Hematopoietic multipotent progenitor cell treated with erythropoietin and hydrocortisone succinate and interleukin-3 and kit ligand, for 4 days (in vitro differentiated cells): ENCODE measurements around the gene CHRNA9.
"Not testable (repeated sequence)": the region's sequence is repeated elsewhere in the genome, so short reads cannot be mapped to it uniquely, and the experiment has no call there.

ENCODE experiments used
- DNase-seq: peaks from one replicate; pipeline ENCODE4 v3.0.0-alpha.2; 2015

CHRNA9 gene

GRCh38 chr4:40334591-40335524, at the start of gene CHRNA9:
Gene CHRNA9, plus strand, starts transcription at chr4:40335333. Its CDS starts 135 bp downstream, at chr4:40335468.
- DNase-seq, result no peak

GRCh38 chr4:40285692-40286091, 49.4 kb upstream of the CHRNA9 start:
- DNase-seq, result no peak

DNA sequence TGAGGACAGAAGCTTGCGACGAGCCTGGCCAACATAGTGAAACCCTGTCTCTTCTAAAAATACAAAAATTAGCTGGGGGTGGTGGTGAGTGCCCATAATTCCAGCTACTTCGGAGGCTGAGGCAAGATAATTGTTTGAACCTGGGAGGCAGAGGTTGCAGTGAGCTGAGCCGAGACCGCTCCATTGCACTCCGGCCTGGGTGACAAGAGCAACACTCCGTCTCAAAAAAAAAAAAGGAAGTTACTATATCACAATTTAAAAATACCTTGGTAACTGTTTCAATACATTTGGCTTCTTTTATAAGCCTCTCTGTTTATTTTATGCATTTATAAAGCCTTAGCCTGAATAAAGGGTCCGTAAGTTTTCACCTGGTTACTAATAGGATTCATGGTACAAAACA, 46.6 kb upstream of the CHRNA9 start:
- DNase-seq, result peak; percentile 33

GRCh38 chr4:40289366-40290188, 45.6 kb upstream of the CHRNA9 start:
- peak; percentile 68 for DNase-seq

- DNase-seq, result peak; percentile 81
Measured at GRCh38 chr4:40290611-40291186, 44.4 kb upstream of the CHRNA9 start.

- peak; percentile 83 for DNase-seq
Measured at GRCh38 chr4:40292313-40292759, 42.8 kb upstream of the CHRNA9 start.

GRCh38 chr4:40294339-40294738, 40.8 kb upstream of the CHRNA9 start:
- no peak for DNase-seq

GRCh38 chr4:40295030-40295429, 40.1 kb upstream of the CHRNA9 start:
- not testable (repeated sequence) for DNase-seq

DNA sequence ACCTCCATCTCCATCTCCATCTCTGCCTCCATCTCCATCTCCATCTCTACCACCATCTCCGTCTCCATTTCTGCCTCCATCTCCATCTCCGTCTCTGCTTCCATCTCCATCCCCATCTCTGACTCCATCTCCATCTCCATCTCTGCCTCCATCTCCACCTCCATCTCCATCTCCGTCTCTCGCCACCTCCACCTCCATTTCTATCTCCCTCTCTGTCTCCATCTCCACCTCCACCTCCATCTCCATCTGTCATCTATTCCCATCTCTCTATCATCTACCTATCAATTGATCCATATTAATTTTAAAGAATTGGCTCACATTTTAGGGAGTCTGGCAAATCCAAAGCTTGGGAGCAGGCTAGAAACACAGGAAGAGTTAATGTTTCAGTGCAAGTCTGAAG, 39.6 kb upstream of the CHRNA9 start:
- DNase-seq, result no peak

- no peak for DNase-seq
Measured at GRCh38 chr4:40299126-40299525, 36.0 kb upstream of the CHRNA9 start.

- DNase-seq, result no peak
Measured at GRCh38 chr4:40299811-40300292, 35.3 kb upstream of the CHRNA9 start.

DNA sequence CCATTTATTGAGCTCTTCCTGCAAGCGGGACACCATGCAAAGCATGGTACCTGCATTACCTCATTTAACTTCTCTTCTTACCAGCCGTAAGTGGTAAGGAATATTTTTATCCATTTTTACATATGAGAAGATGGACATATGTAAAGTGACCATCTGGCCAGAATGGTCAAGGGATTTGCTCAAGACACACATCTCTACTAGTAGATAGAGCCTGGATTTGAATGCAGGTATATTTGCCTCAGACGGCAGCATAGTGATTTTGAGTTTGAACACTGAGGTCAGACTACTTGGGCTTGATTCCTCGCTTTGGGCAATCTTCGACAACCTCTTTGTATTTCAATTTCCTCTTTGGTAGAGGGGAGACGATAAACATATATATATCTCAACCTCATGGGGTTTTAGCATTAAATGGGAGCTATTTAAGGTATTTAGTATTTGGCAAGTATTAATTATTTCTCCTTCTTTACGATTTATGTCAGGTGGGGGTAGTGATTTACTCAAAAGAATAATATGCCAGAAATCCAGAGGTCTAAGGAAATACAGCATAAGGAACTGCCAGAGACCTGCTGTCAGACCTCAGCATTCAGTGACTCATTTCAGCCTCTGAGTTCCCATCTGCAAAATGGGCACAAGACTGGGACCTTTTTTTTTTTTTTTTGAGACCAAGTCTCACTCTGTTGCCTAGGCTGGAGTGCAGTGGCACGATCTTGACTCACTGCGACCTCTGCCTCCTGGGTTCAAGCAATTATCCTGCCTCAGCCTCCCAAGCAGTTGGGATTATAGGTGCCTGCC, 34.6 kb upstream of the CHRNA9 start:
- no peak for DNase-seq

DNA sequence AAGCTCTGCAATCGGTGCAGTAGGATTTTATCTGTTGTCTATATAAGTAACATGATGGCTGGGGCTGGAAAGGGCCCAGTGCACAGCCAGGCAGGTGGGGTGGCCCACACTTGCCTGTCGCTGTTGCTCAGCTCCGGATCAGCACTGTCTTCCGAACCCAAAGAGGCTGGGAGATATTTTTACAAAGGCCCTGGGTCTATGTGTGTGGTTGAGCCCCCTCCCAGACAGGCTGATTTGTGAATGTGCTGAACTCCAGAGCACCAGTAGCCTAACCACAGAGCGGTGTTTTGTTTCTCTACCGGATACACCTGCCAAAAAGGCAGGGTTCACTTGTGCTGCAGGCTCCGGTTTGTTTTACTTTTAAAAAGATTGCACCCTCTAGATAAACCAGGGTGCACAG, 33.5 kb upstream of the CHRNA9 start:
- peak; percentile 82 for DNase-seq

DNA sequence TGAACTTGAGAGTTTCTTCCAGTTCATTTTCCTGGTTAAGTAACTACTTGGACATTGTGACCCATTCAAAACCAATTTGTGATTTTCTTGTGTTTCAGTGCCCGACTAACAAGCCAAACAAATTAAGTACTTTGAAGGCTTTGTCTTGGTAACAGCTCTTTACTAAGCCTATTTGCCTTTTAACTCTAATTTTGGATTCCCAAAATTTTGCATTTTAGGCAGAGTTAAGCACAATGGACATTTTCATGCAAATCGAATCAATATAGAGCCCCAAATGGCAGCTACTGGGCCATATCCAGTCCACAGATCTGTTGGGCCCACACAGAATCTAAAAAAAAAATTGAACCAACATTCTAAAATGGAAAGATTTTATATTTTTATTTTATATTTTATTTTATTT, 31.4 kb upstream of the CHRNA9 start:
- no peak for DNase-seq

DNA sequence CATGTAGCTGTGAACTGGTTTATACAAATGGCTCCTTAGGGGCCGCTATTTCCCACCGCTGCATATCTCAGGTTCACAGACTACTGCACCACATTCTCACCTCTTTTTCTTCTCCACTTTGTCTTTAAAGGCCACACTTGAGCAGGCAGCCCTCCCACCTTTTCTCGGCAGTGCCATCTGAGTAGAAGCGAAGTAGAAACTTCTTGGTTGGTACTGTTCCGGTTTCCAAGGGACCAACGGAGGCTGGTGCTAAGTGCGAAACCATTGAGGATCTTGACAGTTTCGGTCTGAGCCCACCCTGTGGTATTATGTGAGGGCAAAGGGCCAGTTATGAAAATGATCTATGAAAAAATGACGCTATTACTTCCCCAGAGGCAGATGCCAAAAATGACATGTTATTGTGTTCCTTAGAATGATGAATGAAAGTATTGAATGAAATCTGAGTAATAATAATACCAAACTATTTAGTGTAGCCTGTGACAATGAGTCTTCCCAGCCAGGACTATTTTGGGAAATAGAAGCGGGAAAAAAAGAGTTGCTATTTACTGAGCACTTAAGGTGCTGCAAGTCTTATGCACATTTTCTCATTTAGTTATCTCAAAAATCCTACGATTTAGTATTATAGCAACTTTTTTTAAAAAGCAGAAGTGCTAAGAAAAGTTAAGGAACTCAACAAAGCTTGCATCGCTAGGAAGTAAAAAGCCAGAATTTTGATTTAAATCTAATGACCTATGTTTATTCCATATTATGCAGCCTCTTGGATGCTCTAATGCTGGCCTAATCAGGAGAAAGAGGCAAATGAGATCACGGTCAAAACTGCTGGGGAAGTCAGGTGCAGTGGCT, 29.6 kb upstream of the CHRNA9 start:
- no peak for DNase-seq

GRCh38 chr4:40306226-40306625, 28.9 kb upstream of the CHRNA9 start:
- no peak for DNase-seq

DNA sequence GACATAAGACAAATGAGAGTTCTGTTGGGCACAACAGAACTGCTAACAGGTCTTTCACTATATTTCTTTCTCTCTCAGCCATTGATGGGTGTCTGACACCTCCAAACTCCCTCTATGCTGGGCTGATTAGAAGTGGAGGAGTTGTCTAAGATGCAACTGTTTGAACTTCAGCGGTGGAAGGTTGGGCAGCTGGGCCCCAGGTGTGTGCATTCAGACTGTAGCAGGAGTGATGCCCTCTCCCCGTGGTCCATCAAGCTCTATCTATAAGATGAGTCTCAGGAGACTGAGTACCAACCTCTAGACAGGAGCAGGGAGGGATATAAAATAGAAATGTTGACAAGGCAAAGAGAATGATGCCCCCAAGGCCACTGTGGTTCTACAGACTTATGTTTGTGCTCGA, 28.2 kb upstream of the CHRNA9 start:
- DNase-seq, result no peak

GRCh38 chr4:40307627-40308497, 27.3 kb upstream of the CHRNA9 start:
- peak; percentile 87 for DNase-seq

GRCh38 chr4:40308528-40309122, 26.5 kb upstream of the CHRNA9 start:
- no peak for DNase-seq

DNA sequence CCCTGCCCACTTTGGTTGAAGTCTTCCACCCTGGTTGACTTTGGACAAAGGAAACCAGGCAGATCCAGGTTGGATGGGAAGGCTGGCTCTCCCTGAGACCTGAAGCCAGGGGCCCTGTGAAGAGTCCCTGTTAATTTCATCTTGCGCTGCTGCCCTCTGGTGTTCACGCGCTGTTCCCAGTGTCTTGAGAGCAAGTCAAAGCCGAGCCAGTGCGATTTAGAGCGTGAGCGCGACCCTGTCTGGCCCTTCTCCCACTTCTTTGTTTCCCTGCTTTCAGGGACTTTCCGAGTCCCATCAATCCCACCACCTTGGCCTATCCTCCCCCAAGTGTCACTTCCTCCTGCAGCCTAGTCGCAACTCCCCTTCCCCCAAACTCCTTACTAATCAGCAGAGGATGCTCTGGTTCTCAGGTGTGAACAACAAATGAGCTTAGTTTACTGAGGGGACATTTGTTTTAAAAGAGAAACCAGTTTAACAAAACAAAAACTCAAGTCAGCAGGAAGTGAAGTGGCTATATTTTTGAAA, 25.8 kb upstream of the CHRNA9 start:
- DNase-seq, result peak; percentile 94
